CD4-positive, alpha-beta T cell treated with Interferon gamma for 1 hour (primary cell): ENCODE data around the gene CAD.
"Not testable (repeated sequence)": the region's sequence is repeated elsewhere in the genome, so short reads cannot be mapped to it uniquely, and the experiment has no call there.

Experiments used
- DNase-seq: peaks from one replicate; pipeline ENCODE4 v3.0.0-alpha.2; 2020

CAD gene

GRCh38 chr2:27217173-27218121 is at the start of gene CAD:
Gene CAD, plus strand, starts transcription at chr2:27217369. Its CDS starts 183 bp downstream, at chr2:27217552.
- DNase-seq = peak; percentile 82

GRCh38 chr2:27170581-27171337 is 46.4 kb upstream of the CAD start:
- no peak for DNase-seq

- DNase-seq = no peak
These were observed 45.8 kb upstream of the CAD start for GRCh38 chr2:27171351-27171848.

GRCh38 chr2:27174638-27175037 is 42.5 kb upstream of the CAD start:
- no peak for DNase-seq

GRCh38 chr2:27175330-27175729 is 41.8 kb upstream of the CAD start:
- DNase-seq = no peak

- DNase-seq = not testable (repeated sequence)
These were observed 41.4 kb upstream of the CAD start for GRCh38 chr2:27175781-27176180.

GRCh38 chr2:27177441-27178351 is 39.5 kb upstream of the CAD start:
- no peak for DNase-seq

GRCh38 chr2:27178469-27178868 is 38.7 kb upstream of the CAD start:
- no peak for DNase-seq

GRCh38 chr2:27179344-27180000 is 37.7 kb upstream of the CAD start:
- no peak for DNase-seq

- DNase-seq = no peak
These were observed 34.8 kb upstream of the CAD start for GRCh38 chr2:27182346-27182745.

- no peak for DNase-seq
These were observed 33.1 kb upstream of the CAD start for GRCh38 chr2:27184115-27184514.

GRCh38 chr2:27185331-27186026 is 31.7 kb upstream of the CAD start:
- no peak for DNase-seq

GRCh38 chr2:27186613-27187345 is 30.4 kb upstream of the CAD start:
- no peak for DNase-seq

- no peak for DNase-seq
These were observed 27.2 kb upstream of the CAD start for GRCh38 chr2:27189989-27190388.

- peak; percentile 31 for DNase-seq
These were observed 25.9 kb upstream of the CAD start for GRCh38 chr2:27191070-27191829.

GRCh38 chr2:27194538-27195354 is 22.4 kb upstream of the CAD start:
- DNase-seq = no peak

GRCh38 chr2:27195799-27196198 is 21.4 kb upstream of the CAD start:
- DNase-seq = not testable (repeated sequence)

- DNase-seq = not testable (repeated sequence)
These were observed 19.1 kb upstream of the CAD start for GRCh38 chr2:27198068-27198467.

- no peak for DNase-seq
These were observed 18.5 kb upstream of the CAD start for GRCh38 chr2:27198627-27199026.
